DMS53 (cell line): ENCODE measurements around the gene HEXA.

Source experiments
- DNase-seq: peaks from one replicate; lab custom pipeline; 2025; lab: John Stamatoyannopoulos, UW

The HEXA gene

DNA sequence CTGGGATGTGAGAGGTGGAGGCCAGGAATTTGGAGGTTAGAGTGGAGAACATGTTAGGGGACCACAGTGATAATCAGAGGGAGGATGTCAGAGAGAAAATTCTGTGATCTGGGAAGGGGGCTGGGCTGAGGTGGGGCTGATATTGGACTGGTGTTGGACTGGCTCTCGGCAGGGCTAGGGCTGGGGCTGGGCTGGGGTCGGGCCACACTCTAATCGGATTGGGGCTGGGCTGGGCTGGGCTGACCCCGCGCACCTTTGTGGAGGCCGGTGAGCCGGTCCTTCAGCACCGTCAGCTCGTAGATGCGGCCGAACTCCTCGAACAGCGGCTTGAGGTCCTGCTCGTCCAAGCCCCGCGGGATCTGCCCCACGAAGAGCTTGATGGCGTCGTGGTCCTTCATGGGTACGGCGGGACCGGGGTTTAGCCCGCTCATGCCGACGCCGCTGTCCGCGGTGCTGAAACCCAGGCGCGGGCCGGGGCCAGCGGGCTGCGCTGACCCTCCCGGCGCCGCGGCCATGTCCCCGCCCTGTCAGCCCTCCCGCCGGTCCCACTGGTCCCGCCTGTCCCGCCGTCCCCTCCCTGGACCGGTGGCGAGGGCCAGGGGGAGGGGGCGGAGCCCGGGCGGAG, 56.3 kb downstream of the HEXA start:
- peak; percentile 89 for DNase-seq

- DNase-seq = peak; percentile 28
These were observed 57.3 kb downstream of the HEXA start for GRCh38 chr15:72318408-72318942.

DNA sequence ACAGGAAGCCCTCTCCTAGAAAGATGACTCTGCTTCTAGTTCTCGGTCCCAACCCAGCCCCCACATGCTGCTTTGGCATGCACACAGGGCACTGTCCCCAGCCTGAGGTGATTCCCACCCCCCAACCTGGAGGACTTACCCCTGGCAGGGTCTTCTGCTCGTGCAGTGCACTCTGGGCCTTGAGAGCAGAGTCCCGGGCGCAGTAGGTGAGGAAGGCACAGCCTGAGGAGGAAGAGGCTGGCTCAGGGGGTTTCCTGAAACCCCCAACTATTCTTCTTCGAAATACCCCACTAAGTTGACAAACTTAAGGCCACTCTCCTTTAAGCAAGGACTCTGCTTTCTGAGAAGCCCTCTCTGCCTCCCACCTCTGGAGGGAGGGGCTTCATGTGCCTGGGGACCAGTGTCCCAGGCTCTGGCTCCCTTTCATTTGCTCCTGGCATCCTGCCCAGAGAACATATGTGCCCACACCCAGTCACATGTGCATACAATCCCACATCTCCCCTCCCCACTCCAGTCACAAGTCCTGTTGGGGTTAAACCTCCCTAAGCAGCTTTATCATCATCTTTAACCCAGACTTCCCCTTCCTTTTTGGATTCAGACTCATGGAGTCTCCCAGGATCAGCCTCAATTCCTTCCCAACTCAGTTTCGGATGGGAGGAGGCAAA, 60.0 kb downstream of the HEXA start:
- DNase-seq = peak; percentile 9

- no peak for DNase-seq
These were observed 61.9 kb downstream of the HEXA start for GRCh38 chr15:72313881-72314280.

GRCh38 chr15:72313448-72313840, 62.4 kb downstream of the HEXA start:
- no peak for DNase-seq

GRCh38 chr15:72312605-72313447, 63.0 kb downstream of the HEXA start:
- peak; percentile 79 for DNase-seq

- DNase-seq = no peak
These were observed 68.8 kb downstream of the HEXA start for GRCh38 chr15:72307026-72307425.

DNA sequence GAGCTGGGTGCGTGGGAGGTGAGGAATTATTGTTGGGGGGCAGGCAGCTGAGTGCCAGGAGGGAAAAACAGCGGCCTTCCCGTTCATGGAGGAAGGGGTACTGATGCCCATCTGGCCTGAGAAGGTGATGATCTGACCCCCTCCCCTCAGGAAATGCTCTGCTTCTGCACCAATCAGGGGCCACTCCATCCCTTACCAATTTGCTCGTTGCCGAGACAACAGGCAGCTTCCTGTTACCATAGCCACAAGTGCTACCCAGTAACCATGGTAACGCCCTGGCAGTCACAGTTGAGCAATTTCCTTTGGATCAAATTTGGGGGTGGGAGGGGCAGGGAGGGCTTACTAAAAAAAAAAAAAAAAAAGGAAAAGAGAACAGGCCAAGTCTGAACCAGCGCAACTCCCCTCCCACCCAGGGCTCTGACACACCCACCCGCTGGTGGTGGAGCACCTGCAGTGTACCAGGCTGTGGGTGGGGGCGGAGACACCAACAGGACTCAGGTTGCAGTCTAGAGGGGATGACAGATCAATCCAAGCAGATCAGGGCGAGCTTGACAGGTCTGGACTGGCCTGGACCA, 69.5 kb downstream of the HEXA start:
- peak; percentile 52 for DNase-seq

DNA sequence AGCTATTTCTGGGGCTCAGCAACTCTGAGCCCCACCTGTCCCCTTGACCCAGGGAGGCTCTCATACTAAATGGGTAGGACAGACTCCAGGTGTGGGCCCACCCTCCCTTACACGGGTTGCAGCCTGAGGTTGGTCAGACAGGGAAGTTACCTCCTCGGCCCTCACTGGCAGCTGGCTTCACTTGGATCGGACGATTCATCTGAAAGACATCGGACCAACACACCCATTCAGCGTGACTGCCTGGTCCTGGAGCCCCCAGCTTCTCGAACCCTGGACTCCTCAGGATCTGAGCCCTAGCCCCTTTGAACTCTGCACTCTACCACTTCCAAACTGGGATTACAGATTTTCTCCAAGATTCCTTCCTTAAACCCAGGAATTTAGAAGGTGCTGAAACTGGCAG, 71.2 kb downstream of the HEXA start:
- no peak for DNase-seq

DNA sequence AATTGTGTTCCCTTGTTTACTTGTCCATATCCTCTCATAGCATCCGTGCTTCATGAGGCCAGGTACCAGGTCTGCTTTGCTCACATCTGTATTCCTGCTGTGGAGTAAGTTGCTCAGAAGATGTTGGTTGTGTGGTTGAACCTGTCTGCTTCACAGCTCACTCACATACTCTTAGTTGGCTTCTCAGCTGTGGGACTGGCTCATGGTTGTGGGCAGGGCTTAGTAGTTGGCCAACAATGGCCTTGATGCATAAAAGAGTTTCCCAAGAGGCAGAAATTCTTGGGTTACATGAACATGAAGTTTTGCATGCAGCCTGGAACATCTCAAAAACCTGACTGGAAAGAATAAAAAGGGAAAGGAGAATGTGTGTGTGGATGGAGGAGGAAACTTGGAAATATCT, 72.9 kb downstream of the HEXA start:
- no peak for DNase-seq
